ENCODE results near the gene COMMD3.

Gene COMMD3

GRCh38 chr10:22333167-22333974 is 17.2 kb downstream of the COMMD3 start:
- Histone ChIP-seq H3K4me1 (ENCODE audit: control insufficient read depth, insufficient read depth, low read length) (no peaks in the 10 kb centered on the region), H3K27me3 (ENCODE audit: control insufficient read depth, insufficient read depth, low read length) (peaks cover 100% of the 10 kb centered on the region), H3K9me3 (ENCODE audit: control insufficient read depth, insufficient read depth, low read length) (no peaks in the 10 kb centered on the region), H3K9ac (ENCODE audit: low read depth, low read length) (no peak overlapping the region), H3K36me3 (ENCODE audit: control insufficient read depth, insufficient read depth, low read length) (no peaks in the 10 kb centered on the region), H3K4me3 (ENCODE audit: low read depth, low read length) (peak overlapping the region; percentile 59)

GRCh38 chr10:22333975-22334282 is 17.7 kb downstream of the COMMD3 start:
- Histone ChIP-seq H3K4me3 (ENCODE audit: low read depth, low read length) (peak overlapping the region; percentile 59), H3K9me3 (ENCODE audit: control insufficient read depth, insufficient read depth, low read length) (no peaks in the 10 kb centered on the region), H3K4me1 (ENCODE audit: control insufficient read depth, insufficient read depth, low read length) (no peaks in the 10 kb centered on the region), H3K27me3 (ENCODE audit: control insufficient read depth, insufficient read depth, low read length) (peaks cover 100% of the 10 kb centered on the region), H3K36me3 (ENCODE audit: control insufficient read depth, insufficient read depth, low read length) (no peaks in the 10 kb centered on the region), H3K9ac (ENCODE audit: low read depth, low read length) (no peak overlapping the region)

GRCh38 chr10:22334414-22335172 is 18.4 kb downstream of the COMMD3 start:
- peak overlapping the region; percentile 59 for H3K4me3 ChIP-seq (ENCODE audit: low read depth, low read length)
- peaks cover 100% of the 10 kb centered on the region for H3K27me3 ChIP-seq (ENCODE audit: control insufficient read depth, insufficient read depth, low read length)
- H3K4me1 ChIP-seq (ENCODE audit: control insufficient read depth, insufficient read depth, low read length) = no peaks in the 10 kb centered on the region
- no peaks in the 10 kb centered on the region for H3K9me3 ChIP-seq (ENCODE audit: control insufficient read depth, insufficient read depth, low read length)
- no peak overlapping the region for H3K9ac ChIP-seq (ENCODE audit: low read depth, low read length)
- no peaks in the 10 kb centered on the region for H3K36me3 ChIP-seq (ENCODE audit: control insufficient read depth, insufficient read depth, low read length)

- Histone ChIP-seq H3K27me3 (ENCODE audit: control insufficient read depth, insufficient read depth, low read length) (peaks cover 100% of the 10 kb centered on the region), H3K4me3 (ENCODE audit: low read depth, low read length) (peak overlapping the region; percentile 59), H3K9ac (ENCODE audit: low read depth, low read length) (no peak overlapping the region), H3K4me1 (ENCODE audit: control insufficient read depth, insufficient read depth, low read length) (peaks cover 3% of the 10 kb centered on the region), H3K36me3 (ENCODE audit: control insufficient read depth, insufficient read depth, low read length) (no peaks in the 10 kb centered on the region), H3K9me3 (ENCODE audit: control insufficient read depth, insufficient read depth, low read length) (no peaks in the 10 kb centered on the region)
These were observed 19.2 kb downstream of the COMMD3 start for GRCh38 chr10:22335173-22335933.

- H3K36me3 ChIP-seq (ENCODE audit: control insufficient read depth, insufficient read depth, low read length) = no peaks in the 10 kb centered on the region
- H3K9me3 ChIP-seq (ENCODE audit: control insufficient read depth, insufficient read depth, low read length) = no peaks in the 10 kb centered on the region
- no peak overlapping the region for H3K4me3 ChIP-seq (ENCODE audit: low read depth, low read length)
- no peak overlapping the region for H3K9ac ChIP-seq (ENCODE audit: low read depth, low read length)
- peaks cover 95% of the 10 kb centered on the region for H3K27me3 ChIP-seq (ENCODE audit: control insufficient read depth, insufficient read depth, low read length)
- peaks cover 3% of the 10 kb centered on the region for H3K4me1 ChIP-seq (ENCODE audit: control insufficient read depth, insufficient read depth, low read length)
These were observed 22.2 kb downstream of the COMMD3 start for GRCh38 chr10:22338185-22338900.

- H3K27me3 ChIP-seq (ENCODE audit: control insufficient read depth, insufficient read depth, low read length) = peaks cover 95% of the 10 kb centered on the region
- no peaks in the 10 kb centered on the region for H3K9me3 ChIP-seq (ENCODE audit: control insufficient read depth, insufficient read depth, low read length)
- peaks cover 3% of the 10 kb centered on the region for H3K4me1 ChIP-seq (ENCODE audit: control insufficient read depth, insufficient read depth, low read length)
- no peak overlapping the region for H3K9ac ChIP-seq (ENCODE audit: low read depth, low read length)
- no peaks in the 10 kb centered on the region for H3K36me3 ChIP-seq (ENCODE audit: control insufficient read depth, insufficient read depth, low read length)
- H3K4me3 ChIP-seq (ENCODE audit: low read depth, low read length) = no peak overlapping the region
These were observed 22.7 kb downstream of the COMMD3 start for GRCh38 chr10:22338931-22339330.

GRCh38 chr10:22339761-22340328 is 23.7 kb downstream of the COMMD3 start:
- no peaks in the 10 kb centered on the region for H3K36me3 ChIP-seq (ENCODE audit: control insufficient read depth, insufficient read depth, low read length)
- peak overlapping the region; percentile 57 for H3K4me3 ChIP-seq (ENCODE audit: low read depth, low read length)
- peaks cover 3% of the 10 kb centered on the region for H3K4me1 ChIP-seq (ENCODE audit: control insufficient read depth, insufficient read depth, low read length)
- no peak overlapping the region for H3K9ac ChIP-seq (ENCODE audit: low read depth, low read length)
- H3K27me3 ChIP-seq (ENCODE audit: control insufficient read depth, insufficient read depth, low read length) = peaks cover 95% of the 10 kb centered on the region
- H3K9me3 ChIP-seq (ENCODE audit: control insufficient read depth, insufficient read depth, low read length) = no peaks in the 10 kb centered on the region

GRCh38 chr10:22340329-22341189 is 24.4 kb downstream of the COMMD3 start:
- Histone ChIP-seq H3K4me1 (ENCODE audit: control insufficient read depth, insufficient read depth, low read length) (peaks cover 3% of the 10 kb centered on the region), H3K4me3 (ENCODE audit: low read depth, low read length) (peak overlapping the region; percentile 57), H3K9ac (ENCODE audit: low read depth, low read length) (no peak overlapping the region), H3K9me3 (ENCODE audit: control insufficient read depth, insufficient read depth, low read length) (no peaks in the 10 kb centered on the region), H3K36me3 (ENCODE audit: control insufficient read depth, insufficient read depth, low read length) (no peaks in the 10 kb centered on the region), H3K27me3 (ENCODE audit: control insufficient read depth, insufficient read depth, low read length) (peaks cover 94% of the 10 kb centered on the region)

- H3K27me3 ChIP-seq (ENCODE audit: control insufficient read depth, insufficient read depth, low read length) = peaks cover 94% of the 10 kb centered on the region
- no peaks in the 10 kb centered on the region for H3K36me3 ChIP-seq (ENCODE audit: control insufficient read depth, insufficient read depth, low read length)
- peak overlapping the region; percentile 31 for H3K4me3 ChIP-seq (ENCODE audit: low read depth, low read length)
- no peaks in the 10 kb centered on the region for H3K9me3 ChIP-seq (ENCODE audit: control insufficient read depth, insufficient read depth, low read length)
- H3K9ac ChIP-seq (ENCODE audit: low read depth, low read length) = no peak overlapping the region
- H3K4me1 ChIP-seq (ENCODE audit: control insufficient read depth, insufficient read depth, low read length) = peaks cover 4% of the 10 kb centered on the region
These were observed 25.2 kb downstream of the COMMD3 start for GRCh38 chr10:22341190-22341925.

GRCh38 chr10:22341926-22342196 is 25.7 kb downstream of the COMMD3 start:
- H3K36me3 ChIP-seq (ENCODE audit: control insufficient read depth, insufficient read depth, low read length) = no peaks in the 10 kb centered on the region
- H3K9ac ChIP-seq (ENCODE audit: low read depth, low read length) = no peak overlapping the region

More at GRCh38 chr10:22341926-22342196, 25.7 kb downstream of the COMMD3 start:
- peaks cover 4% of the 10 kb centered on the region for H3K4me1 ChIP-seq (ENCODE audit: control insufficient read depth, insufficient read depth, low read length)
- peaks cover 94% of the 10 kb centered on the region for H3K27me3 ChIP-seq (ENCODE audit: control insufficient read depth, insufficient read depth, low read length)
- no peak overlapping the region for H3K4me3 ChIP-seq (ENCODE audit: low read depth, low read length)
- no peaks in the 10 kb centered on the region for H3K9me3 ChIP-seq (ENCODE audit: control insufficient read depth, insufficient read depth, low read length)

Data from iPS-15b (cell line).